K562 (cell line): Measurements from ENCODE around the gene PCOLCE2. TPM values are rescaled to one million over a fixed set of nuclear protein-coding genes. Genes with fewer than 3 reads are reported as not detected.

Experiments used
- ATAC-seq: fragments of 200-7000 bp; cut with Tn5 transposase; 3 replicates; pipeline ENCODE4 v1.9.1; 2020; ENCODE audit warnings: moderate library complexity
- BruUV-seq: library from RNA; stranded (reverse); fragments of 400-500 nt; replicated peaks from 2 replicates; lab custom pipeline; 2021; lab: Mats Ljungman, UMichigan
- CTCF ChIA-PET: fragments of 300-600 bp; formaldehyde crosslinking; extraction: SDS; loops from one replicate; lab custom pipeline; 2021; ENCODE audit warnings: low intra/inter-chr PET ratio; lab: Yijun Ruan, JAX
- POLR2A ChIA-PET: fragments of 300-600, 350-650 bp; sonication (Branson Sonifier 250); formaldehyde crosslinking; extraction: SDS; loops from one replicate; lab custom pipeline; 2021; ENCODE audit warnings: antibody characterized with exemption, inconsistent platforms; lab: Yijun Ruan, JAX
- DNase-seq, 4 experiments: peaks; one replicate each; pipeline versions ENCODE4 v3.0.0 to v3.0.0-alpha.2; 2011 to 2018; ENCODE audit warnings: low spot score in 3 of 4, mixed read lengths in 3 of 4; ENCODE audit errors: extremely low read depth in 1 of 4
- FAIRE-seq: peaks from 2 replicates; lab custom pipeline; 2011; peaks lifted over from hg19 to GRCh38; lab: Jason Lieb, UNC
- H2AFZ ChIP-seq: 2 replicates; pipeline ENCODE4 v1.6.0; 2011; ENCODE audit warnings: low read depth, low read length, control low read depth, inconsistent platforms
- H3K27ac ChIP-seq: fragments of 200-600 bp; 3 replicates; pipeline ENCODE4 v1.8.0; 2011; ENCODE audit warnings: low read depth, mild to moderate bottlenecking, control low read depth, inconsistent platforms, low read length, moderate library complexity, mixed read lengths; ENCODE audit errors: extremely low read depth
- H3K27me3 ChIP-seq, 2 experiments: fragments of 300-600 bp in 1 of 2; 2 replicates in 1 of 2; 3 replicates in 1 of 2; pipeline versions ENCODE4 v1.6.0 to v1.8.0; 2011; ENCODE audit warnings: inconsistent platforms in 2 of 2, low read length in 2 of 2, mild to moderate bottlenecking in 1 of 2, mixed read lengths in 1 of 2, moderate library complexity in 1 of 2; ENCODE audit not compliant: control insufficient read depth in 2 of 2, insufficient read depth in 2 of 2
- H3K36me3 ChIP-seq: fragments of 300-600 bp; 3 replicates; pipeline ENCODE4 v1.8.0; 2011; ENCODE audit warnings: mild to moderate bottlenecking, low read length, inconsistent platforms; ENCODE audit not compliant: control insufficient read depth, insufficient read depth
- H3K4me1 ChIP-seq, 2 experiments: fragments of 200-600 bp in 1 of 2; replicated peaks in 1 of 2; 2 replicates in 1 of 2; 3 replicates in 1 of 2; pipeline versions ENCODE4 v1.5.1 to v1.8.0; 2011; ENCODE audit warnings: inconsistent platforms in 2 of 2, low read length in 2 of 2, mild to moderate bottlenecking in 1 of 2, mixed read lengths in 1 of 2, moderate library complexity in 1 of 2; ENCODE audit not compliant: control insufficient read depth in 2 of 2, insufficient read depth in 2 of 2
- H3K4me2 ChIP-seq: 2 replicates; pipeline ENCODE4 v1.6.1; 2011; ENCODE audit warnings: low read length, control low read depth, inconsistent platforms, mixed read lengths; ENCODE audit not compliant: insufficient read depth
- H3K4me3 ChIP-seq: fragments of 200-600 bp; sonication (generic), shearing (Covaris generic); 2 replicates; pipeline ENCODE4 v1.5.1; 2016; ENCODE audit warnings: control low read depth, inconsistent platforms
- H3K79me2 ChIP-seq: fragments of 200-600 bp; 3 replicates; pipeline ENCODE4 v1.8.0; 2011; ENCODE audit warnings: low read length, inconsistent platforms; ENCODE audit not compliant: control insufficient read depth, insufficient read depth
- H3K9ac ChIP-seq, 2 experiments: 2 replicates each; pipeline versions ENCODE4 v1.6.0 to v1.6.1; 2011; ENCODE audit warnings: low read depth in 2 of 2, low read length in 2 of 2, control low read depth in 1 of 2, inconsistent platforms in 1 of 2, mild to moderate bottlenecking in 1 of 2, mixed read lengths in 1 of 2; ENCODE audit not compliant: insufficient read depth in 1 of 2
- H3K9me1 ChIP-seq: one replicate; pipeline ENCODE4 v1.6.0; 2011; ENCODE audit warnings: inconsistent platforms, mild to moderate bottlenecking, low read length, moderate library complexity; ENCODE audit not compliant: control insufficient read depth, insufficient read depth
- H3K9me3 ChIP-seq: replicated peaks from 2 replicates; pipeline ENCODE4 v1.5.1; 2011; ENCODE audit warnings: low read depth, low read length, inconsistent platforms; ENCODE audit not compliant: control insufficient read depth, insufficient read depth
- H4K20me1 ChIP-seq: replicated peaks from 2 replicates; pipeline ENCODE4 v1.6.1; 2011; ENCODE audit warnings: low read length, inconsistent platforms, mixed read lengths; ENCODE audit not compliant: control insufficient read depth, insufficient read depth
- CBX3 ChIP-seq, 2 experiments: IDR thresholded peaks; 1 replicate in 1 of 2; 2 replicates in 1 of 2; pipeline ENCODE4 v1.6.1; 2012; ENCODE audit warnings: inconsistent platforms in 2 of 2, low read length in 2 of 2, borderline replicate concordance in 1 of 2, control low read depth in 1 of 2
- MGA ChIP-seq: fragments of 450-650 bp; IDR thresholded peaks from 2 replicates; pipeline ENCODE4 v1.6.1; 2016; ENCODE audit warnings: mild to moderate bottlenecking, moderate library complexity
- MYC ChIP-seq, 2 experiments: fragments of 250-450 bp in 1 of 2; sonication (Bioruptor Pico) in 1 of 2; IDR thresholded peaks; 2 replicates each; pipeline versions ENCODE4 v1.5.1 to v1.6.1; 2012 to 2021; ENCODE audit warnings: low read depth in 2 of 2, borderline replicate concordance in 1 of 2, improper control_type of control experiment in 1 of 2, low read length in 1 of 2, mild to moderate bottlenecking in 1 of 2, moderate library complexity in 1 of 2
- WGBS: fragments of 100-300 bp; shearing (Covaris generic); methylation state at CpG from one replicate; pipeline ENCODE4 v1.1.6; 2016; ENCODE audit warnings: low coverage, mixed read lengths; ENCODE audit not compliant: insufficient coverage; ENCODE audit errors: missing lambda C conversion rate; 5-methylcytosine and 5-hydroxymethylcytosine counted together
- in situ Hi-C: fragments of 300-500 bp; cut with MboI; formaldehyde crosslinking; loops from 4 replicates; pipeline ENCODE4 v1.15.0; 2018; ENCODE audit warnings: inconsistent platforms, mixed read lengths
- intact Hi-C: fragments of 100-400 bp; cut with micrococcal nuclease; formaldehyde crosslinking; loops from 2 replicates; pipeline ENCODE4 v1.14.2; 2022
- polyA plus RNA-seq, 8 experiments: library from polyadenylated mRNA; depleted of rRNA in 4 of 8; stranded (reverse) in 5 of 8; unstranded in 3 of 8; fragments of >200 nt; fragmentation: Nextera tagmentation in 2 of 8; fragmentation: Illumina TruSeq in 1 of 8; extraction: Ambion mirVana in 2 of 8; extraction: Trizol in 1 of 8; gene quantifications; 2 replicates each; pipeline versions ENCODE4 v1.2.1 to v1.2.3, GENCODE V29; 2011 to 2014; ENCODE audit warnings: inconsistent platforms in 1 of 8, missing spikeins in 1 of 8
- total RNA-seq, 7 experiments: library from RNA; depleted of rRNA in 6 of 7; stranded (reverse); fragments of >200 nt in 6 of 7; fragmentation: Illumina TruSeq in 2 of 7; extraction: Trizol in 2 of 7; gene quantifications; 2 replicates each; pipeline versions ENCODE4 v1.2.1 to v1.2.3, GENCODE V29; 2011 to 2021; ENCODE audit warnings: low replicate concordance in 1 of 7
- TF ChIP-seq, protein P1 (sequence below): IDR thresholded peaks from 2 replicates; pipeline ENCODE4 v1.6.1; 2012; ENCODE audit warnings: low read depth, low read length, improper control_type of control experiment, borderline replicate concordance

The PCOLCE2 gene
- total and polyA plus RNA-seq, 9 of the 15 experiments (the other 6 are each of a cell fraction or from before 2014, with no cell fraction given) = 0.18 to 1.2 (median 0.65) TPM

DNA sequence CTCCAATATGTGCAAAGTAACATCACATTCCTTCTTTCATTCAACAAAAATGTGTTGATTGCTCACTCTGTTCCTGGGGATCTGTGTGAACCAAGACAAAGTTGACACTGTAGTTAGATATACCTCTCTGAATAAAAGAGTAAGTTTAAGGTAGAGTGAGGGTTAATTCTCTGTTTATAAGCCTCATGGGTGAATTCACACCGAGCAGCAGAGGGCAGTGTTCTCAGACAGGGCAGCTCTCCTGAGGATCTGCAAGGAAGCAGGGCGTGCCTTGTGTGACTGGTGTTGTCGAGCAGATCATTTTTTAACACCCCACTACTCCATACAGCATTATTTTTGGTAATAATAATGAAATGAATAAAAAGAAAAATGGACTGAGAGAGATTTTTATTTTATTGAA is 40.2 kb upstream of the PCOLCE2 start:
- Histone ChIP-seq H3K9me1 (no peaks in the 10 kb centered on the region), H4K20me1 (no peaks in the 10 kb centered on the region), H3K9ac (no peak overlapping the region), H3K36me3 (no peaks in the 10 kb centered on the region), H3K4me3 (no peak overlapping the region), H3K27me3 (no peaks in the 10 kb centered on the region), H3K4me2 (no peak overlapping the region), H3K9me3 (0 out of 2 replicates have a peak, but pooled peaks cover 2% of the 10 kb centered on the region), H3K4me1 (peaks cover 0 to 14% of the 10 kb centered on the region in 2 experiments; a peak in 4 of 5 replicates), H3K79me2 (no peaks in the 10 kb centered on the region), H3K27ac (no peak overlapping the region), H2AFZ (peak overlapping the region; percentile 71)
- 3% methylated on average over 3 of the region's 3 CpGs for WGBS
- DNase-seq (peak; percentile 69 to 87 (median 73)), ATAC-seq (peak; percentile 97), FAIRE-seq (peak; percentile 96)
- no TSS peak for BruUV-seq
- ChIA-PET CTCF (interaction anchor here (0.5 to 2.6 kb wide), 6 partner anchors 26 to 380 kb away, joined by 3 to 12 read pairs (median 4); no protein-coding TSS in a partner anchor), POLR2A (interaction anchor here (0.6 to 1.6 kb wide), 5 partner anchors 8 to 93 kb away, joined by 3 to 4 read pairs (median 3); no protein-coding TSS in a partner anchor)
- in situ Hi-C loops (no loop called here), intact Hi-C loops (loop anchor here (1.0 to 2.0 kb wide), 2 partner anchors 58 to 66 kb away; no protein-coding TSS in a partner anchor)
- peak; percentile 50 for TF ChIP-seq MYC (IDR thresholded peaks at IDR 0.05; ENCODE audit: low read depth, low read length)
- TF ChIP-seq MYC (CRISPR knock-in tag; IDR thresholded peaks at IDR 0.05; ENCODE audit: borderline replicate concordance, low read depth) = no peak
- peak; percentile 13 for TF ChIP-seq MGA
- peak in 1 of 2 experiments; percentile 49; a peak in 1 of 3 replicates for TF ChIP-seq CBX3 (IDR thresholded peaks at IDR 0.05; ENCODE audit: borderline replicate concordance in 1 of 2, low read length in 2 of 2)
- TF ChIP-seq, protein P1, sequence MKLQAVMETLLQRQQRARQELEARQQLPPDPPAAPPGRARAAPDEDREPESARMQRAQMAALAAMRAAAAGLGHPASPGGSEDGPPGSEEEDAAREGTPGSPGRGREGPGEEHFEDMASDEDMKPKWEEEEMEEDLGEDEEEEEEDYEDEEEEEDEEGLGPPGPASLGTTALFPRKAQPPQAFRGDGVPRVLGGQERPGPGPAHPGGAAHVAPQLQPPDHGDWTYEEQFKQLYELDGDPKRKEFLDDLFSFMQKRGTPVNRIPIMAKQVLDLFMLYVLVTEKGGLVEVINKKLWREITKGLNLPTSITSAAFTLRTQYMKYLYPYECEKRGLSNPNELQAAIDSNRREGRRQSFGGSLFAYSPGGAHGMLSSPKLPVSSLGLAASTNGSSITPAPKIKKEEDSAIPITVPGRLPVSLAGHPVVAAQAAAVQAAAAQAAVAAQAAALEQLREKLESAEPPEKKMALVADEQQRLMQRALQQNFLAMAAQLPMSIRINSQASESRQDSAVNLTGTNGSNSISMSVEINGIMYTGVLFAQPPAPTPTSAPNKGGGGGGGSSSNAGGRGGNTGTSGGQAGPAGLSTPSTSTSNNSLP = 0 out of 2 replicates have a peak, but pooled peaks have one; percentile 27
